ENCODE measurements around the gene LRRTM1.

DNA sequence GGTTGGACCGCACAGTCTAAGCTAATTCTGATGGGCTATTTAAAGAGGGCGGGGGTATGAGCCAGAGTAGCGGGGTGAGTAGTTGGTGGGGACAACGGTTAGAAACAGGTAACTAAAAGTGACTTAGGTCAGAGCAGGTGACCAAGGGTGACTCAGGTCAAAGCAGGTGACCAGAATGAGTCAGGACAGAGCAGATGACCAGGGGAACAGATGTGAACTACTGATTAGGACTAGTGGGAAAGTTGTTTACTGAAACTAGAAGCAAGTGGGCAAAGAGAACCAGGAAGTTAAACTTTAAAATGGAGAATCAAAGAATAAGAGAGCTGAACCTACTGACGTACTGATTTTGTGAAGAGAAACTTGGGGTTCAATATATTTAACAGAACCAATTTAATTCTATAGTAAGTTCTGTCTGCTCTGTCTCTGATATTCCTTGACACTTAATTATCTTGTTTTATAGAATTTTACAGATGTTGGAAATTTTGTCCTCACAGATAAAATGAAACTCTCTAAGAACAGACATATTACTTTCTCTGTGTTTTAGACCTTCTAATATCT lies 7.8 kb upstream of the LRRTM1 start:
- no peak for TF ChIP-seq EZH2 (IDR thresholded peaks at IDR 0.05; ENCODE audit: borderline replicate concordance, insufficient read depth, low read length, poor library complexity, severe bottlenecking)
- TF ChIP-seq, protein P1, sequence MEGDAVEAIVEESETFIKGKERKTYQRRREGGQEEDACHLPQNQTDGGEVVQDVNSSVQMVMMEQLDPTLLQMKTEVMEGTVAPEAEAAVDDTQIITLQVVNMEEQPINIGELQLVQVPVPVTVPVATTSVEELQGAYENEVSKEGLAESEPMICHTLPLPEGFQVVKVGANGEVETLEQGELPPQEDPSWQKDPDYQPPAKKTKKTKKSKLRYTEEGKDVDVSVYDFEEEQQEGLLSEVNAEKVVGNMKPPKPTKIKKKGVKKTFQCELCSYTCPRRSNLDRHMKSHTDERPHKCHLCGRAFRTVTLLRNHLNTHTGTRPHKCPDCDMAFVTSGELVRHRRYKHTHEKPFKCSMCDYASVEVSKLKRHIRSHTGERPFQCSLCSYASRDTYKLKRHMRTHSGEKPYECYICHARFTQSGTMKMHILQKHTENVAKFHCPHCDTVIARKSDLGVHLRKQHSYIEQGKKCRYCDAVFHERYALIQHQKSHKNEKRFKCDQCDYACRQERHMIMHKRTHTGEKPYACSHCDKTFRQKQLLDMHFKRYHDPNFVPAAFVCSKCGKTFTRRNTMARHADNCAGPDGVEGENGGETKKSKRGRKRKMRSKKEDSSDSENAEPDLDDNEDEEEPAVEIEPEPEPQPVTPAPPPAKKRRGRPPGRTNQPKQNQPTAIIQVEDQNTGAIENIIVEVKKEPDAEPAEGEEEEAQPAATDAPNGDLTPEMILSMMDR (IDR thresholded peaks at IDR 0.05; ENCODE audit: poor library complexity, severe bottlenecking): no peak
- TF ChIP-seq POLR2AphosphoS5 (IDR thresholded peaks at IDR 0.05): no peak
- TF ChIP-seq TAF1 (IDR thresholded peaks at IDR 0.05; ENCODE audit: low read depth): no peak
- TF ChIP-seq RAD21 (conservative IDR thresholded peaks at IDR 0.05): no peak
